22Rv1 (cell line): Measurements from ENCODE around the gene PLEKHS1.

Experiments
- ZFX ChIP-seq: fragments of 450-650 bp; IDR thresholded peaks from 2 replicates; pipeline ENCODE4 v1.6.1; 2017; ENCODE audit warnings: antibody characterized with exemption, borderline replicate concordance
- TF ChIP-seq, protein P1 (sequence below): fragments of 450-650 bp; IDR thresholded peaks from 2 replicates; pipeline ENCODE4 v1.5.1; 2017; ENCODE audit warnings: mild to moderate bottlenecking

DNA sequence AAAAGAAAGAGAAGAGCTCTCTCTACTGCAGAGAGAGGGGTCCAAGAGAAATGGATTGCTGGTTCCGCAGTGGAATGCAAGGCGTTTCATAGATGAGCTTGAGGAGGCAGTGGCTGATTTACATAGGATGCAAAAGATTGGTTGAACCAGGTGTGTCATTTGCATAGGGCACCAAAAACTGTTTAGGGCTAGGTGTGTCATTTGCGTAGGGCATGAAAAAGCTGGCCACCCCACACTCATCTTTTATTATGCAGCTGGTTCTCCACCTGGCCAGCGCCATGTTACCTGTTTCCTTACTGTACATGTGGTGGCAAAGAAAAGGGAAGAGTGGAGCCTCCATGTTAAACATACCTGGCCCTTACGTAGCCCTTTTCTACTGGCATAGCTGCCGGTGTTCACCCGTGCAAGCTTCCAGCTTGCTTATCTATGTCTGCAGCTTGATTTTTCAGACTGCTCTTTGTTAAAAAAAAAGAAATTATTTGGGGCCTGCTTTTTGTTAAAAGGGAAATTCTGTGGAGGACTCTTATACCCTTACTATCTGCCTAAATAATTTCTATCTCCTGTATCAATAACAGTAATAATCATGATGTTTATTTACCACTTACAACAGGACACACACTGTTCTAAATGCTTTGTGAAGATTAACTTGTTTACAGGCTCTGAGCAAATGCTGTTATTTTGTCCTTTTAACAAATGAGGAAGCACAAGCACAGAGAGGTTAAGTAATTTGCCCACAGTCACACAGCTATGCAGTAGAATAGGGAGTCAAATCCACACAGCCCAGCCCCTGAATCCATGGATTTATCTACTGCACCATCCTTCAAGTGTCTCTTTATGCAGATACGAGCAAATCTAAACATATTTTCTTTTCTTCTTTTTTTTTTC lies 38.5 kb upstream of the PLEKHS1 start:
- TF ChIP-seq, protein P1, sequence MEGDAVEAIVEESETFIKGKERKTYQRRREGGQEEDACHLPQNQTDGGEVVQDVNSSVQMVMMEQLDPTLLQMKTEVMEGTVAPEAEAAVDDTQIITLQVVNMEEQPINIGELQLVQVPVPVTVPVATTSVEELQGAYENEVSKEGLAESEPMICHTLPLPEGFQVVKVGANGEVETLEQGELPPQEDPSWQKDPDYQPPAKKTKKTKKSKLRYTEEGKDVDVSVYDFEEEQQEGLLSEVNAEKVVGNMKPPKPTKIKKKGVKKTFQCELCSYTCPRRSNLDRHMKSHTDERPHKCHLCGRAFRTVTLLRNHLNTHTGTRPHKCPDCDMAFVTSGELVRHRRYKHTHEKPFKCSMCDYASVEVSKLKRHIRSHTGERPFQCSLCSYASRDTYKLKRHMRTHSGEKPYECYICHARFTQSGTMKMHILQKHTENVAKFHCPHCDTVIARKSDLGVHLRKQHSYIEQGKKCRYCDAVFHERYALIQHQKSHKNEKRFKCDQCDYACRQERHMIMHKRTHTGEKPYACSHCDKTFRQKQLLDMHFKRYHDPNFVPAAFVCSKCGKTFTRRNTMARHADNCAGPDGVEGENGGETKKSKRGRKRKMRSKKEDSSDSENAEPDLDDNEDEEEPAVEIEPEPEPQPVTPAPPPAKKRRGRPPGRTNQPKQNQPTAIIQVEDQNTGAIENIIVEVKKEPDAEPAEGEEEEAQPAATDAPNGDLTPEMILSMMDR = no peak
- no peak for TF ChIP-seq ZFX
